Ishikawa (cell line): ENCODE results near the gene SLC49A3.

Source experiments
- CREB1 ChIP-seq: IDR thresholded peaks from 2 replicates; pipeline ENCODE4 v1.6.1; 2012; ENCODE audit warnings: low read depth
- EP300 ChIP-seq: IDR thresholded peaks from 2 replicates; pipeline ENCODE4 v1.6.1; 2012; ENCODE audit warnings: borderline replicate concordance
- FOXM1 ChIP-seq: IDR thresholded peaks from 2 replicates; pipeline ENCODE4 v1.6.1; 2012; ENCODE audit warnings: low read depth, borderline replicate concordance
- TAF1 ChIP-seq: IDR thresholded peaks from 2 replicates; pipeline ENCODE4 v1.6.1; 2012; ENCODE audit warnings: low read depth, mild to moderate bottlenecking
- TCF12 ChIP-seq: IDR thresholded peaks from 2 replicates; pipeline ENCODE4 v1.6.1; 2012; ENCODE audit warnings: low read depth
- YY1 ChIP-seq: IDR thresholded peaks from 2 replicates; pipeline ENCODE4 v1.6.1; 2012; ENCODE audit warnings: low read depth

GRCh38 chr4:679104-679481 is 9.9 kb downstream of the SLC49A3 start:
- no peak for TF ChIP-seq FOXM1
- no peak for TF ChIP-seq TCF12
- TF ChIP-seq EP300, result no peak
- no peak for TF ChIP-seq CREB1
- TF ChIP-seq YY1, result no peak
- no peak for TF ChIP-seq TAF1
